K562 (cell line): Measurements from ENCODE around the gene EVI5L. TPM values are rescaled to one million over a fixed set of nuclear protein-coding genes. Genes with fewer than 3 reads are reported as not detected.

ENCODE experiments used
- ATAC-seq: fragments of 200-7000 bp; cut with Tn5 transposase; 3 replicates; pipeline ENCODE4 v1.9.1; 2020; ENCODE audit warnings: moderate library complexity
- BruUV-seq: library from RNA; stranded (reverse); fragments of 400-500 nt; replicated peaks from 2 replicates; lab custom pipeline; 2021; lab: Mats Ljungman, UMichigan
- CTCF ChIA-PET: fragments of 300-600 bp; formaldehyde crosslinking; extraction: SDS; loops from one replicate; lab custom pipeline; 2021; ENCODE audit warnings: low intra/inter-chr PET ratio; lab: Yijun Ruan, JAX
- POLR2A ChIA-PET: fragments of 300-600, 350-650 bp; sonication (Branson Sonifier 250); formaldehyde crosslinking; extraction: SDS; loops from one replicate; lab custom pipeline; 2021; ENCODE audit warnings: antibody characterized with exemption, inconsistent platforms; lab: Yijun Ruan, JAX
- DNase-seq, 4 experiments: peaks; one replicate each; pipeline versions ENCODE4 v3.0.0 to v3.0.0-alpha.2; 2011 to 2018; ENCODE audit warnings: low spot score in 3 of 4, mixed read lengths in 3 of 4; ENCODE audit errors: extremely low read depth in 1 of 4
- FAIRE-seq: peaks from 2 replicates; lab custom pipeline; 2011; peaks lifted over from hg19 to GRCh38; lab: Jason Lieb, UNC
- H2AFZ ChIP-seq: 2 replicates; pipeline ENCODE4 v1.6.0; 2011; ENCODE audit warnings: low read depth, low read length, control low read depth, inconsistent platforms
- H3K27ac ChIP-seq: fragments of 200-600 bp; 3 replicates; pipeline ENCODE4 v1.8.0; 2011; ENCODE audit warnings: low read depth, mild to moderate bottlenecking, control low read depth, inconsistent platforms, low read length, moderate library complexity, mixed read lengths; ENCODE audit errors: extremely low read depth
- H3K27me3 ChIP-seq, 2 experiments: fragments of 300-600 bp in 1 of 2; 2 replicates in 1 of 2; 3 replicates in 1 of 2; pipeline versions ENCODE4 v1.6.0 to v1.8.0; 2011; ENCODE audit warnings: inconsistent platforms in 2 of 2, low read length in 2 of 2, mild to moderate bottlenecking in 1 of 2, mixed read lengths in 1 of 2, moderate library complexity in 1 of 2; ENCODE audit not compliant: control insufficient read depth in 2 of 2, insufficient read depth in 2 of 2
- H3K36me3 ChIP-seq: fragments of 300-600 bp; 3 replicates; pipeline ENCODE4 v1.8.0; 2011; ENCODE audit warnings: mild to moderate bottlenecking, low read length, inconsistent platforms; ENCODE audit not compliant: control insufficient read depth, insufficient read depth
- H3K4me1 ChIP-seq, 2 experiments: fragments of 200-600 bp in 1 of 2; replicated peaks in 1 of 2; 2 replicates in 1 of 2; 3 replicates in 1 of 2; pipeline versions ENCODE4 v1.5.1 to v1.8.0; 2011; ENCODE audit warnings: inconsistent platforms in 2 of 2, low read length in 2 of 2, mild to moderate bottlenecking in 1 of 2, mixed read lengths in 1 of 2, moderate library complexity in 1 of 2; ENCODE audit not compliant: control insufficient read depth in 2 of 2, insufficient read depth in 2 of 2
- H3K4me2 ChIP-seq: 2 replicates; pipeline ENCODE4 v1.6.1; 2011; ENCODE audit warnings: low read length, control low read depth, inconsistent platforms, mixed read lengths; ENCODE audit not compliant: insufficient read depth
- H3K4me3 ChIP-seq: fragments of 200-600 bp; sonication (generic), shearing (Covaris generic); 2 replicates; pipeline ENCODE4 v1.5.1; 2016; ENCODE audit warnings: control low read depth, inconsistent platforms
- H3K79me2 ChIP-seq: fragments of 200-600 bp; 3 replicates; pipeline ENCODE4 v1.8.0; 2011; ENCODE audit warnings: low read length, inconsistent platforms; ENCODE audit not compliant: control insufficient read depth, insufficient read depth
- H3K9ac ChIP-seq, 2 experiments: 2 replicates each; pipeline versions ENCODE4 v1.6.0 to v1.6.1; 2011; ENCODE audit warnings: low read depth in 2 of 2, low read length in 2 of 2, control low read depth in 1 of 2, inconsistent platforms in 1 of 2, mild to moderate bottlenecking in 1 of 2, mixed read lengths in 1 of 2; ENCODE audit not compliant: insufficient read depth in 1 of 2
- H3K9me1 ChIP-seq: one replicate; pipeline ENCODE4 v1.6.0; 2011; ENCODE audit warnings: inconsistent platforms, mild to moderate bottlenecking, low read length, moderate library complexity; ENCODE audit not compliant: control insufficient read depth, insufficient read depth
- H3K9me3 ChIP-seq: replicated peaks from 2 replicates; pipeline ENCODE4 v1.5.1; 2011; ENCODE audit warnings: low read depth, low read length, inconsistent platforms; ENCODE audit not compliant: control insufficient read depth, insufficient read depth
- H4K20me1 ChIP-seq: replicated peaks from 2 replicates; pipeline ENCODE4 v1.6.1; 2011; ENCODE audit warnings: low read length, inconsistent platforms, mixed read lengths; ENCODE audit not compliant: control insufficient read depth, insufficient read depth
- ADNP ChIP-seq: fragments of 200-800 bp; sonication (Bioruptor generic); IDR thresholded peaks from 2 replicates; pipeline ENCODE4 v1.6.1; 2016; ENCODE audit warnings: missing genetic modification characterization, missing compliant biosample characterization
- BCLAF1 ChIP-seq, 2 experiments: fragments of 450-650 bp in 1 of 2; IDR thresholded peaks; 2 replicates each; pipeline ENCODE4 v1.6.1; 2011 to 2017; ENCODE audit warnings: low read depth in 2 of 2, antibody characterized with exemption in 1 of 2, borderline replicate concordance in 1 of 2, low read length in 1 of 2, mild to moderate bottlenecking in 1 of 2, mixed read lengths in 1 of 2; ENCODE audit not compliant: control insufficient read depth in 1 of 2
- CCNT2 ChIP-seq: IDR thresholded peaks from 2 replicates; pipeline ENCODE4 v1.6.1; 2011; ENCODE audit warnings: borderline replicate concordance, low read depth, mild to moderate bottlenecking, moderate library complexity, mixed read lengths, low read length; ENCODE audit not compliant: insufficient read length; ENCODE audit errors: extremely low read depth
- MCM3 ChIP-seq: fragments of 450-650 bp; IDR thresholded peaks from 2 replicates; pipeline ENCODE4 v1.6.1; 2016
- PHF8 ChIP-seq: fragments of 200-600 bp; sonication (generic); IDR thresholded peaks from 2 replicates; pipeline ENCODE4 v1.6.1; 2012; ENCODE audit warnings: mixed run types, mild to moderate bottlenecking, inconsistent platforms, low read length, moderate library complexity, borderline replicate concordance
- SRSF1 ChIP-seq: fragments of 200-400 bp; formaldehyde crosslinking; IDR thresholded peaks from 2 replicates; pipeline ENCODE4 v1.6.1; 2017; ENCODE audit warnings: mild to moderate bottlenecking, low read depth, low read length, moderate library complexity
- TAL1 ChIP-seq: fragments of 450-650 bp; IDR thresholded peaks from 2 replicates; pipeline ENCODE4 v1.6.1; 2016; ENCODE audit warnings: mild to moderate bottlenecking
- TBP ChIP-seq: optimal IDR thresholded peaks from 2 replicates; pipeline ENCODE3; 2011; ENCODE audit warnings: low read depth, low read length, improper control_type of control experiment
- TCF7L2 ChIP-seq: fragments of 150-350 bp; IDR thresholded peaks from 2 replicates; pipeline ENCODE4 v1.6.1; 2016; ENCODE audit warnings: low read depth, mild to moderate bottlenecking, low read length, moderate library complexity
- ZC3H4 ChIP-seq: sonication (generic); formaldehyde crosslinking; IDR thresholded peaks from 2 replicates; pipeline ENCODE4 v1.9.0; 2021; ENCODE audit warnings: missing genetic modification reagents, borderline replicate concordance
- ZFP1 ChIP-seq: fragments of 450-650 bp; formaldehyde crosslinking; IDR thresholded peaks from 2 replicates; pipeline ENCODE4 v1.4.0; 2020; ENCODE audit warnings: mild to moderate bottlenecking, mixed read lengths
- ZNF695 ChIP-seq: fragments of 450-650 bp; formaldehyde crosslinking; IDR thresholded peaks from 2 replicates; pipeline ENCODE4 v1.4.0; 2020; ENCODE audit warnings: mild to moderate bottlenecking, moderate library complexity
- WGBS: fragments of 100-300 bp; shearing (Covaris generic); methylation state at CpG from one replicate; pipeline ENCODE4 v1.1.6; 2016; ENCODE audit warnings: low coverage, mixed read lengths; ENCODE audit not compliant: insufficient coverage; ENCODE audit errors: missing lambda C conversion rate; 5-methylcytosine and 5-hydroxymethylcytosine counted together
- in situ Hi-C: fragments of 300-500 bp; cut with MboI; formaldehyde crosslinking; loops from 4 replicates; pipeline ENCODE4 v1.15.0; 2018; ENCODE audit warnings: inconsistent platforms, mixed read lengths
- intact Hi-C: fragments of 100-400 bp; cut with micrococcal nuclease; formaldehyde crosslinking; loops from 2 replicates; pipeline ENCODE4 v1.14.2; 2022
- polyA plus RNA-seq, 8 experiments: library from polyadenylated mRNA; depleted of rRNA in 4 of 8; stranded (reverse) in 5 of 8; unstranded in 3 of 8; fragments of >200 nt; fragmentation: Nextera tagmentation in 2 of 8; fragmentation: Illumina TruSeq in 1 of 8; extraction: Ambion mirVana in 2 of 8; extraction: Trizol in 1 of 8; gene quantifications; 2 replicates each; pipeline versions ENCODE4 v1.2.1 to v1.2.3, GENCODE V29; 2011 to 2014; ENCODE audit warnings: inconsistent platforms in 1 of 8, missing spikeins in 1 of 8
- total RNA-seq, 7 experiments: library from RNA; depleted of rRNA in 6 of 7; stranded (reverse); fragments of >200 nt in 6 of 7; fragmentation: Illumina TruSeq in 2 of 7; extraction: Trizol in 2 of 7; gene quantifications; 2 replicates each; pipeline versions ENCODE4 v1.2.1 to v1.2.3, GENCODE V29; 2011 to 2021; ENCODE audit warnings: low replicate concordance in 1 of 7
- TF ChIP-seq, protein P1 (sequence below): fragments of 250-450 bp; sonication (Bioruptor Pico); IDR thresholded peaks from 2 replicates; pipeline ENCODE4 v1.9.0; 2021; ENCODE audit warnings: mild to moderate bottlenecking
- TF ChIP-seq, protein P2 (sequence below): IDR thresholded peaks from 3 replicates; pipeline ENCODE4 v1.6.1; 2011; ENCODE audit warnings: borderline replicate concordance, mild to moderate bottlenecking; ENCODE audit not compliant: insufficient read length, insufficient read depth

The EVI5L gene
- total and polyA plus RNA-seq, 9 of the 15 experiments (the other 6 are each of a cell fraction or from before 2014, with no cell fraction given): 0.69 to 1.8 (median 1.2) TPM; not detected in 2

GRCh38 chr19:7904074-7905020 is 74.3 kb downstream of the EVI5L start:
- DNase-seq (peak; percentile 59 to 89 (median 86)), ATAC-seq (peak; percentile 54), FAIRE-seq (peak; percentile 70)
- Histone ChIP-seq H3K36me3 (peaks cover 40% of the 10 kb centered on the region; the same call in 2 of the 3 replicates), H3K4me1 (peaks cover 13 to 73% of the 10 kb centered on the region in 2 experiments; a peak in 4 of 5 replicates), H4K20me1 (no peaks in the 10 kb centered on the region), H3K4me2 (peak overlapping the region; percentile 96), H3K9me3 (no peaks in the 10 kb centered on the region), H2AFZ (peak overlapping the region; percentile 93), H3K9me1 (peaks cover 7% of the 10 kb centered on the region), H3K9ac (peak overlapping the region; percentile 95 to 96), H3K79me2 (peaks cover 57% of the 10 kb centered on the region), H3K4me3 (peak overlapping the region; percentile 96), H3K27ac (peak overlapping the region; percentile 95), H3K27me3 (no peaks in the 10 kb centered on the region)
- in situ Hi-C loops: no loop called here
- 5% methylated on average over 33 of the region's 68 CpGs for WGBS
- BruUV-seq: TSS peak; percentile 43
- ChIA-PET POLR2A (interaction anchor here (0.6 to 5.3 kb wide), 8 partner anchors 11 to 298 kb away, joined by 3 to 72 read pairs (median 4); partner anchors contain the start of genes LRRC8E, SNAPC2 and TGFBR3L), CTCF (interaction anchor here (0.7 kb wide), 1 partner anchor 52 kb away, joined by 3 read pairs; no protein-coding TSS in a partner anchor)
- intact Hi-C loops: no loop called here
- TF ChIP-seq SRSF1 (no peak), TBP (no peak), ZNF695 (CRISPR knock-in tag) (no peak), TCF7L2 (no peak), ADNP (tag) (no peak), ZFP1 (CRISPR knock-in tag) (no peak), PHF8 (peak; percentile 46; the same call in 1 of the 2 replicates), TAL1 (no peak), BCLAF1 (IDR thresholded peaks at IDR 0.05; ENCODE audit: borderline replicate concordance in 1 of 2, control insufficient read depth in 1 of 2, low read depth in 2 of 2, low read length in 1 of 2) (no peak), ZC3H4 (CRISPR knock-in tag) (peak; percentile 42), CCNT2 (peak; percentile 28), MCM3 (no peak)
- TF ChIP-seq, protein P1, sequence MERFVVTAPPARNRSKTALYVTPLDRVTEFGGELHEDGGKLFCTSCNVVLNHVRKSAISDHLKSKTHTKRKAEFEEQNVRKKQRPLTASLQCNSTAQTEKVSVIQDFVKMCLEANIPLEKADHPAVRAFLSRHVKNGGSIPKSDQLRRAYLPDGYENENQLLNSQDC: no peak
- TF ChIP-seq, protein P2, sequence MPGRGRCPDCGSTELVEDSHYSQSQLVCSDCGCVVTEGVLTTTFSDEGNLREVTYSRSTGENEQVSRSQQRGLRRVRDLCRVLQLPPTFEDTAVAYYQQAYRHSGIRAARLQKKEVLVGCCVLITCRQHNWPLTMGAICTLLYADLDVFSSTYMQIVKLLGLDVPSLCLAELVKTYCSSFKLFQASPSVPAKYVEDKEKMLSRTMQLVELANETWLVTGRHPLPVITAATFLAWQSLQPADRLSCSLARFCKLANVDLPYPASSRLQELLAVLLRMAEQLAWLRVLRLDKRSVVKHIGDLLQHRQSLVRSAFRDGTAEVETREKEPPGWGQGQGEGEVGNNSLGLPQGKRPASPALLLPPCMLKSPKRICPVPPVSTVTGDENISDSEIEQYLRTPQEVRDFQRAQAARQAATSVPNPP: no peak
